GM18498 (cell line): ENCODE results near the gene NCOA6.
"Not testable (repeated sequence)": the region's sequence is repeated elsewhere in the genome, so short reads cannot be mapped to it uniquely, and the experiment has no call there.

ENCODE experiments used
- ATAC-seq: cut with Tn5 transposase; IDR thresholded peaks from one replicate; pipeline ENCODE4 v1.9.1; 2021; ENCODE audit warnings: mild to moderate bottlenecking, moderate library complexity; ENCODE audit not compliant: unreplicated experiment

NCOA6 gene

GRCh38 chr20:34722560-34722959 lies 102.9 kb downstream of the NCOA6 start:
- not testable (repeated sequence) for ATAC-seq

GRCh38 chr20:34720266-34720665 lies 105.2 kb downstream of the NCOA6 start:
- no peak for ATAC-seq

- peak; percentile 87 for ATAC-seq
Measured at GRCh38 chr20:34719242-34720017, 106.0 kb downstream of the NCOA6 start.

DNA sequence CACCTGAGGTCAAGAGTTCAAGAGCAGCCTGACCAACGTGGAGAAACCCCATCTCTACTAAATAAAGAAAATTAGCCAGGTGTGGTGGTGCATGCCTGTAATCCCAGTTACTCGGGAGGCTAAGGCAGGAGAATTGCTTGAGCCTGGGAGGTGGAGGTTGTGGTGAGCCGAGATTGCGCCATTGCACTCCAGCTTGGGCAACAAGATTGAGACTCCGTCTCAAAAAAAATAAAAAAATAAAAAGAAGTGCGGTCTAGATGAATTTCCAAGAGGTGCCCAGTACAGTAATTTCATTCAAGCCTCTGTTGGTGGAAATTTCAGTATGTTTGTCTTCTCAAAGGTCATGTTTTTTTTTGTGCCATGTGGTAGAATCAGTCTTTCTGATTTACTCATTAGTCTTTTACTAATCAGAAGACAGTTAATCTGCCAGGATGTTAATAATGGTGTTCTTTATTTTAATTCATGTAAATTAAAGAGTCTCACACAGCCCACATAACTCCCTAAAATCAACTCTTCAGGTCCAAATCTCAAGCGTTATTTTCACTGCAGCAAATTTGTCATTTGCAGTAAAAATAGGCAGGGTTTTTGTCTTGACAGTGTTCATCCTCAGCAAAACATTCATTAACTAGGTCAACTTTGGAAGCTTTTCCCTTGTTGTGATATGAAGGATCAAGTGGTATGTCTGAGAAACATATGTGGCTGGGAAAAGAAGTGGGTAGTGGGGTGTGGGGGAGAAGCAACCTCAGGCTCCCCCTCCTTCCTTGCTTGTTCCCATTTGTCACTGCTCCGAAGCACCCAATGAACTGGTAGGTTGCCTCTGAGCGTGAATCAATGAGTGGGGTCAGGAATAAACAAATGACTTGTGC lies 108.0 kb downstream of the NCOA6 start:
- ATAC-seq: no peak

DNA sequence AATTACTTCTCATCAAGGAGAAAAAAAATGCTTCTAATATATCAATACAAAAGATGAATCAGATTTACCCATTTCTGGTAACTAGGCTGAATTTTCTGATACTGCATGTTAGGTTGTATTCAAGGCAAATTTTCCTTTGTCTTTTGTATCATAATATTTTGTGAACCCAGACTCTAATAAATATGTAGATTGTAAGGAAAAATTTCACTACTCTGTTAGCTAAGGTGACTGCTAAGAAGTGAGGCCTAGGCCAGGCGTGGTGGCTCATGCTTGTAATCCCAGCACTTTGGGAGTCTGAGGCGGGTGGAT lies 108.6 kb downstream of the NCOA6 start:
- ATAC-seq: no peak

DNA sequence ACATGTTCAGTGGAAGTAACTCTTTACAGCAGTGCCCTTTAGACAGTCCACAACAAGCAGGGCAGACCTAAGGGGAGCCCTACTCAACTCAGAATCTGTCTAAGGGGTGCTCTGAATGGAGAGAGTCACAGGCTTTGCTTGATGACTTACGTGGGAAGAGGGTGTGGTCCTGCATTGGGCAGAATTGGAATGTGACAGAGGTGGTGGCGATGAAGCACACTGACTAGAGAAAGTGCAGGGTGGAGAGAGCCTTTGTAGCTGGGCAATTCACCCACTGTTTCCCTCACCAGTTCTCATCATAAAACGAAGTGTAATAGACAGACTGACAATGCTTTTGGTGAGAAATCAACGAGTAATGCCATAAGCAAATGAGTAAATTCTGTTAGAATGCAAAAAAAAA lies 110.1 kb downstream of the NCOA6 start:
- ATAC-seq: no peak

- ATAC-seq: not testable (repeated sequence)
Measured at GRCh38 chr20:34713944-34714515, 111.4 kb downstream of the NCOA6 start.

DNA sequence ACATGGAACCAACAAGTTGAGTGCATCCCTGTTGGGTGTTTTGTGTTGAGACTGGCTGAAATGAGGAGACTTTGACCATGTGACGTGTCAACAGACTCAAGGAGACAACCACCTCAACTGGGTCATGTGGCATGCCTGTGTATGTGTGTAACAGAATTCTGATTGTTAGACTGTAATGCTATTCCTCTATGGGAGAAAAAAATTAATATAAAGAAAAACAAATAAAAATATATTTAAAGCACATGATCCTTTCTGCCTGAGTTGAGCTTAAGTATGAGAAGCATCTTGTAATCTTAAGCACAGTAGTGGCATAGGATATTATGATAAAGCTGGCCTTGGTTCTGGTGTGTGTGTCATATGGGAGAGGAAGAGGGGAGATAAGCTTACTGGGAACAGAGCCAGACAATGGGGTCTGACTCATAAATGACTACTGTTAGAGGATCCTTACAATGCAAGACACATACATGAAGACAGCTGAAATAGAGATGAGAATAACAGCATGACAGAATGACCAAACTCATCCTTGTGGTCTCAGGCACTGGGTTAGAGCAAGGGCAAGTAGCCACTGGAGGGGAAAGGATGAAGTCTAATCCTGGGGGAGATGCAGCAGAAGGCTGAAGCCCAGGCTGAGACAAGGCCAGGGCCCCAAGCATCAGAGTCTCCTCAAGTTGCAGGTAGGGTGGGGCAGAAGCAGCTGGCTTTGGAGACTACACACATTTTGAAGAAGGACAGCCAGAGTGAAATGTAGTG lies 112.1 kb downstream of the NCOA6 start:
- ATAC-seq: no peak

DNA sequence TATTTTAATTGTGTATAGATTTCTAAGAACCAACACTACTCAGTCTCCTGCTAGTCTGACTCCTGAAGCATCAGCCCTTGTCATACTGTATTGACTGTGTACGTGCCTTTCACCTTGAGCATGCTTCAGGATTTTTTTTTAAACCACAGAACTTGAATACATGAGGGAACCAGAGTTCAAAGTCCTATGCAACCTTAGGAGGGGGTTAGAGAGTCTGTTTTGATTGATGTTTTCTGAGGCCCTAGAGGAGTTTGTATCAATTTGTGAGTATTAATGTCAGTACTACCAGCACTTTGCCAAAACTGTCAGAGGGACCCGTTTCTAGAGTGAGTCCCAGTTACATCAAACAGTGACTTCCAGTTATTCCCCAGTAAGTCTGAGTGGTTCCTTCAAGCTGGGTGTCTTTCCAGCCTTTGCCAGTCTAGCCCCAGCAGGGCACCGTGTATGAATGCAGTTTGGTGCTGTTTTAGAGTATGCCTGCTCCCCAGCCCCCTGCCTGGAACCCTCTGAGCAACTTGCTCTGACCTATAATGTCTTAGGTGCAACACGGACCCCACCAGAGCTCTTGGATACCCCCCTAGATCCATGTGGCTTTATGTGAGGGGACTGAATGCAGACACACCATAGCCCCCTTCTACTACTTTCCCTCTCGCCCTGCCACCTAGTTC lies 112.8 kb downstream of the NCOA6 start:
- no peak for ATAC-seq

DNA sequence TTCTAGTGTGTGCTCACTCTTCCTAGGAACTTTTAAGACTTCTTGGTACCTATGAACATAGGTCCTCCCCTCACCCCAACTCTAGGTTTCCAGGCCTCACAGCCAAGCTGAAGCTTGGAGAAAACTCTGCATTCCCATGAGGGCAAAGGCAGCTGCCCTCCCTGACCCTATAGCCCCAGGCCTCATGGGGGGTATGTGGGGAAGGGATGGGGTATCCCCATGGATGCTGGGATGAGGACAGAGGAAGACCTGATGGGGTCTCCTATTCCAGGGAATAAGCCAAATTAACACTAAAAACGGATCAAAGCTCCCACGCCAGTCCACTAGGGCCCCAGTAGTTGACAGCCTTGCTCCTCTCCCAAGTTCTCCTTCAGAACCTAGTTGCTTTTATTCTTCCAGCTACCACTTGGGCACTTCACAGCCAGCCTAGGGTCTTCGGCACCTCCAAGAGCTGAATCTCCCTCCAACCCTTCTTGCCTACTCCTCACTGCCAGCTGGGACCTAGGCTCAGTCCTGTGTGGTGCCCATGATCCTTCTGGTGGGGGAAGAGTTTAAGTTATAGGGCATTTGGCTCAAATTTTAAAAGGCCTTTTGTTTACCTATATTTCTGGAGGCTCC lies 113.5 kb downstream of the NCOA6 start:
- no peak for ATAC-seq

- ATAC-seq: no peak
Measured at GRCh38 chr20:34710861-34711574, 114.4 kb downstream of the NCOA6 start.

DNA sequence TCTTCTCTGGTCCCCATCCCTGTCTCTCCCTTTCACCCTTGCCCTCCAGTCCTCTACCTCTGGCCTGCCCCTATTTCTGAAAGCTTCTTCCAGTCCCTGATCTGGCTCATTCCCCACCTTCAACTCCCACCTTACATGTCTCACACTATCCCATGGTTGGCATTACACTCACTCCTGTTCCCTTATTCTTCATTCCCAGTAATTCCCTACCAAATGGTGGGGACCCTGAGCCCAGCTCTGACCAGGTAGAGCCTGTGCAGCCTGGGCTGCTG lies 114.9 kb downstream of the NCOA6 start:
- no peak for ATAC-seq

GRCh38 chr20:34709831-34710567 lies 115.5 kb downstream of the NCOA6 start:
- peak; percentile 22 for ATAC-seq

- ATAC-seq: peak; percentile 48
Measured at GRCh38 chr20:34709044-34709830, 116.2 kb downstream of the NCOA6 start.

DNA sequence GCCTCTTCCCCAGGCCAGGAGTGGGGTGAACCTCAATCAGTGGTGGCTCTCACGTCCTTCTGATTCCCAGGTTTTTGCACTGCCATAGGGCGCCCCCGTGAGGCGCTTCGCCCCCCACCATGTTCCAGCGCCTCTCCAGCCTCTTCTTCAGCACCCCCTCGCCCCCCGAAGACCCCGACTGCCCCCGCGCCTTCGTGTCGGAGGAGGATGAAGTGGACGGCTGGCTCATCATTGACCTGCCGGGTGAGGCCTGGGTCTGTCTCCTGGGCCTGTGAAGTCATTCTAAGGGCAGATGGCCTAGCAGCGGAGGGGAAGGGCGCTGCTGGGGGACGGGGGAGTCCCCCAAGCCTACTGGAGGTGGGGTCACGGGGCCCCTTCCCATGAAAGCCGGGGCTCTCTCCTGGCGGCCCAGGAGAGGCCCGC lies 116.8 kb downstream of the NCOA6 start:
- ATAC-seq: peak; percentile 8

- no peak for ATAC-seq
Measured at GRCh38 chr20:34706912-34707784, 118.3 kb downstream of the NCOA6 start.

GRCh38 chr20:34706302-34706875 lies 119.1 kb downstream of the NCOA6 start:
- ATAC-seq: no peak
